HG03521 (cell line): ENCODE data around the gene CASTOR1.

Experiments
- ATAC-seq: cut with Tn5 transposase; IDR thresholded peaks from one replicate; pipeline ENCODE4 v1.9.1; 2021; ENCODE audit warnings: mild to moderate bottlenecking, moderate library complexity; ENCODE audit not compliant: unreplicated experiment

The CASTOR1 gene

GRCh38 chr22:30247561-30247960, 41.7 kb downstream of the CASTOR1 start:
- ATAC-seq: no peak

GRCh38 chr22:30246814-30247376, 42.4 kb downstream of the CASTOR1 start:
- no peak for ATAC-seq

GRCh38 chr22:30245985-30246813, 43.1 kb downstream of the CASTOR1 start, which contains the start of gene LIF:
Gene LIF, minus strand, starts transcription at chr22:30246759. Its CDS starts 64 bp downstream, at chr22:30246695.
- ATAC-seq: no peak

GRCh38 chr22:30245181-30245984, 43.9 kb downstream of the CASTOR1 start:
- no peak for ATAC-seq

- ATAC-seq: no peak
Measured at GRCh38 chr22:30244641-30245040, 44.7 kb downstream of the CASTOR1 start.

GRCh38 chr22:30244066-30244465, 45.2 kb downstream of the CASTOR1 start:
- no peak for ATAC-seq

- ATAC-seq: no peak
Measured at GRCh38 chr22:30243661-30244060, 45.6 kb downstream of the CASTOR1 start.

GRCh38 chr22:30241576-30242371, 47.5 kb downstream of the CASTOR1 start:
- ATAC-seq: no peak

GRCh38 chr22:30240541-30241417, 48.5 kb downstream of the CASTOR1 start:
- ATAC-seq: no peak

GRCh38 chr22:30239488-30240405, 49.6 kb downstream of the CASTOR1 start:
- ATAC-seq: no peak

GRCh38 chr22:30238661-30239487, 50.4 kb downstream of the CASTOR1 start:
- no peak for ATAC-seq

- ATAC-seq: no peak
Measured at GRCh38 chr22:30238136-30238535, 51.2 kb downstream of the CASTOR1 start.

- no peak for ATAC-seq
Measured at GRCh38 chr22:30236875-30237274, 52.4 kb downstream of the CASTOR1 start.

- no peak for ATAC-seq
Measured at GRCh38 chr22:30235687-30236170, 53.6 kb downstream of the CASTOR1 start.
